CD4-positive, CD25-positive, alpha-beta regulatory T cell (primary cell): Measurements from ENCODE around the gene HMCN1. TPM values are rescaled to one million over a fixed set of nuclear protein-coding genes. Genes with fewer than 3 reads are reported as not detected.

ENCODE experiments used
- ATAC-seq, 2 donors: fragments of 150-1000 bp; cut with Tn5 transposase; one replicate each; pipeline ENCODE4 v1.10.0; 2021; ENCODE audit warnings: low read depth in 2 of 2, moderate number of reproducible peaks in 2 of 2, moderate library complexity in 1 of 2
- DNase-seq, 3 donors: peaks; one replicate each; pipeline versions ENCODE4 v3.0.0 to v3.0.0-alpha.2; 2012 to 2022; ENCODE audit warnings: mixed read lengths in 1 of 3
- H3K27ac ChIP-seq: one replicate; pipeline ENCODE4 v1.7.0; 2013; ENCODE audit warnings: mild to moderate bottlenecking, low read length; ENCODE audit not compliant: insufficient read depth, poor library complexity, severe bottlenecking
- H3K27me3 ChIP-seq: one replicate; pipeline ENCODE4 v1.7.0; 2013; ENCODE audit warnings: low read length; ENCODE audit not compliant: control insufficient read depth, insufficient read depth
- H3K36me3 ChIP-seq: one replicate; pipeline ENCODE4 v1.7.0; 2013; ENCODE audit warnings: mild to moderate bottlenecking, low read length, moderate library complexity; ENCODE audit not compliant: control insufficient read depth, insufficient read depth
- H3K4me1 ChIP-seq: 2 replicates; pipeline ENCODE4 v1.7.0; 2013; ENCODE audit warnings: mild to moderate bottlenecking, low read length; ENCODE audit not compliant: insufficient read depth, control insufficient read depth, poor library complexity, severe bottlenecking
- H3K4me3 ChIP-seq: one replicate; pipeline ENCODE4 v1.7.0; 2013; ENCODE audit warnings: low read depth, mild to moderate bottlenecking, low read length, moderate library complexity
- H3K9me3 ChIP-seq, 2 experiments: 1 replicate in 1 of 2; 2 replicates in 1 of 2; pipeline ENCODE4 v1.7.0; 2013; ENCODE audit warnings: low read length in 2 of 2, mild to moderate bottlenecking in 1 of 2, moderate library complexity in 1 of 2; ENCODE audit not compliant: control insufficient read depth in 2 of 2
- H3K27ac Mint-ChIP-seq, 3 donors: one replicate each; pipeline ENCODE4 v1.8.0; 2020 to 2022; ENCODE audit warnings: mild to moderate bottlenecking in 3 of 3, mixed read lengths in 3 of 3, moderate library complexity in 2 of 3
- H3K27me3 Mint-ChIP-seq: one replicate; pipeline ENCODE4 v1.8.0; 2022; ENCODE audit warnings: mild to moderate bottlenecking, mixed read lengths
- H3K36me3 Mint-ChIP-seq: one replicate; pipeline ENCODE4 v1.8.0; 2020; ENCODE audit warnings: mixed read lengths
- H3K4me1 Mint-ChIP-seq, 4 donors: one replicate each; pipeline ENCODE4 v1.8.0; 2020 to 2022; ENCODE audit warnings: mixed read lengths in 4 of 4, mild to moderate bottlenecking in 1 of 4
- H3K4me3 Mint-ChIP-seq, 4 donors: one replicate each; pipeline ENCODE4 v1.8.0; 2020 to 2022; ENCODE audit warnings: mild to moderate bottlenecking in 4 of 4, mixed read lengths in 4 of 4, moderate library complexity in 3 of 4
- H3K9me3 Mint-ChIP-seq, 7 donors: one replicate each; pipeline ENCODE4 v1.8.0; 2020 to 2022; ENCODE audit warnings: mixed read lengths in 7 of 7, mild to moderate bottlenecking in 3 of 7, moderate library complexity in 2 of 7
- polyA plus RNA-seq, 4 donors: library from polyadenylated mRNA; unstranded; fragments of 300-500 nt; fragmentation: Illumina TruSeq; gene quantifications; one replicate each; pipeline ENCODE4 v1.2.3, GENCODE V29; 2021
- total RNA-seq: library from RNA; stranded (reverse); gene quantifications from one replicate; pipeline ENCODE4 v1.2.3, GENCODE V29; 2022

HMCN1 gene
- total and polyA plus RNA-seq, 5 donors from 2014 or later: 0.07 to 0.81 (median 0.58) TPM; not detected in 1

DNA sequence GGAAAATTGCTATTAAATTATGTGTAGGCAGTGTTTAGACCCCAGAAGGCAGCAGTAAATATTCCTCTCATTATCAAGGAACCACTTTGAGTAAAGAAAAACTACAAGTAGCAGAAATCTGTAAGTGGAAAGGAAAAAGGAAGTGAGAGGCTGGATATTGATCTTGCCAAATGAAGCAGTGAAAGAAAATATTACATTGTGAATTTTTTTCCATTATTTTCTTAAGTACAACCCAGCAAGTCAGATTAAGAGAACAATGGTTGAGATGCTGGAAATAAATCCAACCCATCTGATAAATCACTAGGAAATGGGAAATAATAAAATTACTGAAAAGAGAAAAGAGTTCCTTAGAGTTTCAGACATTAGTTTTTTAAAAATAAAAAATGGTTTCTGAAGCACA, 106.7 kb downstream of the HMCN1 start:
- H3K4me3 ChIP-seq: no peak overlapping the region
- H3K27ac Mint-ChIP-seq: no peak overlapping the region
- H3K36me3 Mint-ChIP-seq: no peaks in the 10 kb centered on the region
- no peaks in the 10 kb centered on the region for H3K9me3 Mint-ChIP-seq
- H3K27me3 Mint-ChIP-seq: no peaks in the 10 kb centered on the region
- DNase-seq: no peak
- no peaks in the 10 kb centered on the region for H3K36me3 ChIP-seq
- H3K9me3 ChIP-seq: no peaks in the 10 kb centered on the region
- ATAC-seq: no peak
- H3K27me3 ChIP-seq: no peaks in the 10 kb centered on the region
- H3K4me1 ChIP-seq: no peaks in the 10 kb centered on the region
- no peaks in the 10 kb centered on the region for H3K4me1 Mint-ChIP-seq
- no peak overlapping the region for H3K27ac ChIP-seq
- no peak overlapping the region for H3K4me3 Mint-ChIP-seq

DNA sequence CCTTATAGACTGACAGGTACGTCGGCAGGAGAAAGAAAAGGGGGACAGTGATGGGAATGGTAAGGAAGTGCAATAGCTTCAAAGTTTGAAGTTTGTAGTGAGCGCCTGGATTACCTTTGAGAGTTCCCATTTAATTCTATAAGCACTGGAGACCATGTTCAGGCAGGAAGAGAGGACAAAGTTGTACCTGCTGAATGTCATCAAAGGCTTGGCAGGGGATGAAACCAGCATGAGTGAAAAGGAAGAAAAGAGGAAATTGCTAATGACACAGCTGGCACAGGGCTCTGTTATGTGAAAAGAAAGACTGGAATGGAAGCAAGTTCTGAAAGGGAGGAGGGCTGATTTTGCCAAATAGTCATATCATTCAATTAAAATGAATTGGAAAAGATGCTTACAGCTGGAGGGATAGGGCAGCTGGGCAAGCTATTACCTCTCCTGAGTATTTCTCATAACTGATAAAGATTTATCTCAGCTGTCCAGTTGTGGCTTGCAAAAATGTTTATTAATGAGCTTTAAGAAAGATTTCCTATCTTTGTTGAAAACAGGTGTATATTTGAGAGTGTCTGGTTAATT, 109.2 kb downstream of the HMCN1 start:
- H3K27ac ChIP-seq: no peak overlapping the region
- H3K9me3 ChIP-seq: no peaks in the 10 kb centered on the region
- no peaks in the 10 kb centered on the region for H3K9me3 Mint-ChIP-seq
- no peaks in the 10 kb centered on the region for H3K36me3 ChIP-seq
- ATAC-seq (no peak), DNase-seq (no peak)
- no peaks in the 10 kb centered on the region for H3K27me3 ChIP-seq
- no peaks in the 10 kb centered on the region for H3K4me1 Mint-ChIP-seq
- H3K4me1 ChIP-seq: no peaks in the 10 kb centered on the region
- no peak overlapping the region for H3K4me3 Mint-ChIP-seq
- peak overlapping the region in 1 of 3 donors; percentile 2 for H3K27ac Mint-ChIP-seq
- no peaks in the 10 kb centered on the region for H3K36me3 Mint-ChIP-seq
- H3K4me3 ChIP-seq: no peak overlapping the region
- H3K27me3 Mint-ChIP-seq: no peaks in the 10 kb centered on the region

DNA sequence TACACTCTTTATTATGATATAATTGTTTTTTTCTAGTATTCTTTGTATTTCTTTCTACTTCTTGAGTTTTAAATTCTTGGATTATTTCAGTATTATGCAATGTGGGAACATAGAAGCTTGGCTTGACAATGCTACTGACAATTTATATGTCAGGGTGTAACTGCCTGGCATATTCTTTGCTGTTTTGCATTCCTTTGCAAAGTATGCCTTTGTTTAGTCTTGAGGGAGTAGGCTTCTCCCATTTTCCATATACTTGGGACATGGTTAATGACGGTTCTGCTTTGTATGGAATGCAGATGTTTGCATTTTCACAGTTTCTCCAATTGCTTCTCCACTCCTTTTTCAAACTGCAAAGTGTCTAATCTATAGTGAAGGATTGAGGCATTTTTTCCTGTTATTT, 109.8 kb downstream of the HMCN1 start:
- no peaks in the 10 kb centered on the region for H3K4me1 ChIP-seq
- Mint-ChIP-seq H3K27me3 (no peaks in the 10 kb centered on the region), H3K4me1 (no peaks in the 10 kb centered on the region), H3K4me3 (no peak overlapping the region), H3K9me3 (no peaks in the 10 kb centered on the region), H3K27ac (no peak overlapping the region), H3K36me3 (no peaks in the 10 kb centered on the region)
- no peaks in the 10 kb centered on the region for H3K9me3 ChIP-seq
- ATAC-seq (no peak), DNase-seq (no peak)
- no peak overlapping the region for H3K27ac ChIP-seq
- H3K4me3 ChIP-seq: no peak overlapping the region
- H3K36me3 ChIP-seq: no peaks in the 10 kb centered on the region
- no peaks in the 10 kb centered on the region for H3K27me3 ChIP-seq

DNA sequence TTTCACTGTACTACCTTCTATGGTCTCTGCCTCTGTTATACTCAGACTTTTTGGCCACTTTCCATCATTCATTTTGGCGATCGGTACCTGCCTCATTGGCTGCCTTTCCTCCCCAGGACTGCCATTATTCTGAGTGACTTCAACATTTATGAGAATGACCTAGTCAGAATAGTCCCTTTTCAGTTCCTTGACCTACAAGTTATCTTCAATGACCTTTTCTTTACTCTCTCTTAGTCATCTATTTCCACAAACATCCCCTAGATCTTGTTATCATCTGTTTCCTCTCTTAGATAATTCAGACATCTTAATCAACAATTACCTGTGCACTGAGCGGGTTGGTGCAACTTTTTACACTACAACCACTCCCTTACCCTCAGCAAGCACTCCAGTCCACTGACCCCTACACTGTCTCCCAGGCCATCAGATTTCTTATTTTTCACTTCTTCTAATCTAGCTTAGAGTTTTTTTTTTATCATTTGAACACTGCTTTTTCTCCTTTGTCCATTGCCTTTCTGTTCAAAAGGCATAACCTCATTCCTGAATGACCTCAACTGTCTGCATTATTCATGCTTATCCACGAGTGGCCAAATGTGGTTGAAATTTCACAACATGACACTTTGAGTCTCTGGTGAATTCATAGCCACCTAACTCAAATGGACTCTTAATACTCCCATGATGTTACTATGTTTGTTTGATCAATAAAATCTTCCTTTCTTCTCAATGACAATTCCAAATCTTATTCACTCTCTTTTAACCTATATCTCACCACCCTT, 112.7 kb downstream of the HMCN1 start:
- ATAC-seq (no peak), DNase-seq (no peak)
- Histone ChIP-seq H3K36me3 (no peaks in the 10 kb centered on the region), H3K4me3 (no peak overlapping the region), H3K27me3 (no peaks in the 10 kb centered on the region), H3K4me1 (no peaks in the 10 kb centered on the region), H3K27ac (no peak overlapping the region), H3K9me3 (no peaks in the 10 kb centered on the region)
- no peaks in the 10 kb centered on the region for H3K27me3 Mint-ChIP-seq
- H3K4me3 Mint-ChIP-seq: no peak overlapping the region
- no peaks in the 10 kb centered on the region for H3K4me1 Mint-ChIP-seq
- no peaks in the 10 kb centered on the region for H3K9me3 Mint-ChIP-seq
- no peaks in the 10 kb centered on the region for H3K36me3 Mint-ChIP-seq
- H3K27ac Mint-ChIP-seq: no peak overlapping the region

DNA sequence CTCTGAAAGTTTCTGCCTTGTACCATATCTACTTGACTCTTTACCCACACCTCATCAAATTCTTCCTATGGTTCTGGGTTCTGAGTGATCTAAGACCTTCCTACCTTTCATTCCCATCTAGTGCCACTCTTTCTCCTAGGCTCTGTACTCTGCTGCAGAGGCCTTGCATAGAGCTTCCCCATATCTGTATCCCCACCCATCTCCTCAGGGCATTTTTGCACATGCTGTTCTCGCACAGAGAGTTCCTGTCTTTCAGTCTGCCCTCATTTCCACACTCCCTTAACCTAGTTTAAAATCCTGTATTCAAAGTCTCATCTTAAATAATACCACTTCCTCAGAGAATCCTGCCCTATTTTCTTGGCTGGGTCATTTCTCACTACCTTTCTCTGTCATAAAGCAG, 114.8 kb downstream of the HMCN1 start:
- Histone ChIP-seq H3K4me3 (no peak overlapping the region), H3K4me1 (no peaks in the 10 kb centered on the region), H3K36me3 (no peaks in the 10 kb centered on the region), H3K27ac (no peak overlapping the region), H3K27me3 (no peaks in the 10 kb centered on the region), H3K9me3 (no peaks in the 10 kb centered on the region)
- Mint-ChIP-seq H3K4me1 (no peaks in the 10 kb centered on the region), H3K27me3 (no peaks in the 10 kb centered on the region), H3K36me3 (no peaks in the 10 kb centered on the region), H3K27ac (no peak overlapping the region), H3K9me3 (no peaks in the 10 kb centered on the region), H3K4me3 (no peak overlapping the region)
- DNase-seq (no peak), ATAC-seq (no peak)

DNA sequence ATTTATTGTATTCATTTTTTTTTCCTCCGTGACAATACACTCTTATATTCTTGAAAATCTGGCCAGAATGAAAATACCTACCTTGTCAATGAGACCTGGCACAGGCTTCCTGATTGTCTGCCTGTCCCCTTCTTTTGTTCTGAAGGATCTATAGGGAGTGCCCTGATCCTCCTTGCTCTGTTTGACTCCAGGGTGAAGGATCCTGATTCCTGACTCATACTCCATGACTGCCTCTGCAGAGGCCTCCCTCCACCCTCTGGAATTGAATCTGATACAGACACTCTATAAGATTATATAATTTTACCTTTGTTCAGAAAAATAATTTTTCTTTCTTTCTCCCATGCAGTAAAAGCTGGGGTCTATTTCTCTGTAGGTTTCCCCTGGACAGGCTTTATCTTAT, 116.2 kb downstream of the HMCN1 start:
- H3K4me1 Mint-ChIP-seq: no peaks in the 10 kb centered on the region
- no peaks in the 10 kb centered on the region for H3K9me3 ChIP-seq
- DNase-seq (no peak), ATAC-seq (no peak)
- no peak overlapping the region for H3K4me3 Mint-ChIP-seq
- H3K27ac Mint-ChIP-seq: no peak overlapping the region
- H3K4me3 ChIP-seq: no peak overlapping the region
- no peaks in the 10 kb centered on the region for H3K36me3 ChIP-seq
- H3K4me1 ChIP-seq: no peaks in the 10 kb centered on the region
- H3K27me3 Mint-ChIP-seq: no peaks in the 10 kb centered on the region
- H3K27ac ChIP-seq: no peak overlapping the region
- no peaks in the 10 kb centered on the region for H3K36me3 Mint-ChIP-seq
- H3K27me3 ChIP-seq: no peaks in the 10 kb centered on the region
- no peaks in the 10 kb centered on the region for H3K9me3 Mint-ChIP-seq

DNA sequence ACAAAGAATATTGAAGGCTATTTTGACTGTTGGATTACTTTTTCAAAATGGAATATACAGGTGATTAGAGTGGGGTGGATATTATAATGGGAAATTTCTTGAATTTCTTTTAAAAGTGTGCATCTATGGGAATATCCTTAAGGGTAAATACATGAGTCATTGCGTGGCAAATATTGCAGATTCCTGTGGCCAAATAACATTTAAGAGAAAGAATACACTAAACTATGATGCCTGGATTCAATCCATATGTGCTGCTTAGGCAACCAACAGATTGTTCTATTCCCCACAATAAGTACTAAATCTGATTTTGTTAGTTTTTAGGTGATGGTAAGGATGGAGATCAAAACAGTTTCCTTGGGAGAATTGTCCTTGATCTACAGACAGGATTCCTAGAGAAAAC, 119.5 kb downstream of the HMCN1 start:
- no peak overlapping the region for H3K4me3 ChIP-seq
- no peaks in the 10 kb centered on the region for H3K9me3 Mint-ChIP-seq
- no peaks in the 10 kb centered on the region for H3K4me1 ChIP-seq
- no peaks in the 10 kb centered on the region for H3K27me3 ChIP-seq
- no peak for DNase-seq
- H3K27ac ChIP-seq: no peak overlapping the region
- H3K9me3 ChIP-seq: no peaks in the 10 kb centered on the region
- H3K36me3 ChIP-seq: no peaks in the 10 kb centered on the region
- no peaks in the 10 kb centered on the region for H3K36me3 Mint-ChIP-seq
- H3K4me3 Mint-ChIP-seq: no peak overlapping the region
- ATAC-seq: no peak
- no peaks in the 10 kb centered on the region for H3K27me3 Mint-ChIP-seq
- H3K27ac Mint-ChIP-seq: no peak overlapping the region
- H3K4me1 Mint-ChIP-seq: peaks cover 0 to 3% (median 0%) of the 10 kb centered on the region in 4 donors

DNA sequence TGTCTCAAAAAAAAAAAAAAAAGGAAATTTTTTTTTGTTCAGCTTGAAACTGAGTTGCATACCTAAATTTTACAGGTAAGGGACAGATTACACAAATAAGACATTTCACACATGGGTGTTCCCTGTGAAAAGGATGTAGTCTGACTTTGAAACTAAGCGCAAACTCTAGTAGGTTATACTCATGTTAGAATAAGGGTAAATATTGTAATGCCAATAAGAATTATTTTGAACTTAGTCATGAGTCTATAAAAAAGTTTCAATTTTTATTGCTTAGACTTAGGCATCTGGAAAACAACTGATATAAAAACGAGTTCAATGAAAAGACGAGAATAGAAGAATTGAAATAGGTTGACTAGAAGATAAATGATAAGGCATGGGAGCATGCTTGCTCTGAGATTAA, 122.3 kb downstream of the HMCN1 start:
- Mint-ChIP-seq H3K4me1 (peaks cover 0 to 4% (median 0%) of the 10 kb centered on the region in 4 donors), H3K36me3 (no peaks in the 10 kb centered on the region), H3K27ac (no peak overlapping the region), H3K4me3 (no peak overlapping the region), H3K9me3 (no peaks in the 10 kb centered on the region), H3K27me3 (no peaks in the 10 kb centered on the region)
- Histone ChIP-seq H3K27me3 (no peaks in the 10 kb centered on the region), H3K9me3 (no peaks in the 10 kb centered on the region), H3K36me3 (no peaks in the 10 kb centered on the region), H3K4me1 (no peaks in the 10 kb centered on the region), H3K27ac (no peak overlapping the region), H3K4me3 (no peak overlapping the region)
- ATAC-seq (no peak), DNase-seq (no peak)
